H9 (cell line): Measurements from ENCODE around the gene NEURL4. TPM values are rescaled to one million over a fixed set of nuclear protein-coding genes. Genes with fewer than 3 reads are reported as not detected.
A peak's percentile ranks its signal among the peaks of the same experiment; 100 is the strongest.

Experiments used
- DNase-seq: peaks from one replicate; pipeline ENCODE4 v3.0.0-alpha.2; 2017
- H2AFZ ChIP-seq: one replicate; pipeline ENCODE4 v1.6.1; 2013; ENCODE audit warnings: mild to moderate bottlenecking, low read length, control low read depth, moderate library complexity
- H2AK5ac ChIP-seq: 2 replicates; pipeline ENCODE4 v1.6.1; 2013; ENCODE audit warnings: low read length, control low read depth, mixed read lengths; ENCODE audit not compliant: insufficient read length
- H2BK120ac ChIP-seq: one replicate; pipeline ENCODE4 v1.6.1; 2013; ENCODE audit warnings: low read depth, mild to moderate bottlenecking, low read length, control low read depth, inconsistent platforms; ENCODE audit not compliant: poor library complexity, severe bottlenecking
- H2BK12ac ChIP-seq: 2 replicates; pipeline ENCODE4 v1.6.1; 2013; ENCODE audit warnings: low read length, control low read depth, mixed read lengths, low read depth; ENCODE audit not compliant: insufficient read length
- H2BK15ac ChIP-seq: 2 replicates; pipeline ENCODE4 v1.6.1; 2013; ENCODE audit warnings: low read depth, low read length, control low read depth
- H2BK20ac ChIP-seq: one replicate; pipeline ENCODE4 v1.6.1; 2013; ENCODE audit warnings: low read depth, mild to moderate bottlenecking, low read length, control low read depth, inconsistent platforms; ENCODE audit not compliant: poor library complexity, severe bottlenecking
- H2BK5ac ChIP-seq: 2 replicates; pipeline ENCODE4 v1.6.1; 2013; ENCODE audit warnings: low read length, control low read depth, mixed read lengths; ENCODE audit not compliant: insufficient read length
- H3K14ac ChIP-seq: 2 replicates; pipeline ENCODE4 v1.6.1; 2013; ENCODE audit warnings: low read length, control low read depth; ENCODE audit not compliant: insufficient read depth
- H3K18ac ChIP-seq: 2 replicates; pipeline ENCODE4 v1.6.1; 2013; ENCODE audit warnings: low read depth, mild to moderate bottlenecking, mixed read lengths, low read length, control low read depth; ENCODE audit not compliant: insufficient read length
- H3K23ac ChIP-seq: 2 replicates; pipeline ENCODE4 v1.6.1; 2013; ENCODE audit warnings: low read length, control low read depth, mixed read lengths, low read depth; ENCODE audit not compliant: insufficient read length
- H3K23me2 ChIP-seq: 2 replicates; pipeline ENCODE4 v1.6.1; 2013; ENCODE audit warnings: low read depth, mild to moderate bottlenecking, mixed read lengths, low read length, control low read depth; ENCODE audit not compliant: insufficient read length, poor library complexity, severe bottlenecking
- H3K27ac ChIP-seq: 2 replicates; pipeline ENCODE4 v1.5.1; 2013; ENCODE audit warnings: low read length, control low read depth, mixed read lengths, low read depth; ENCODE audit not compliant: insufficient read length
- H3K27me3 ChIP-seq: 2 replicates; pipeline ENCODE4 v1.6.1; 2013; ENCODE audit warnings: low read length, control low read depth, inconsistent platforms; ENCODE audit not compliant: insufficient read depth
- H3K4ac ChIP-seq: 2 replicates; pipeline ENCODE4 v1.6.1; 2013; ENCODE audit warnings: low read depth, mild to moderate bottlenecking, control low read depth, inconsistent platforms, low read length, moderate library complexity
- H3K4me1 ChIP-seq: 2 replicates; pipeline ENCODE4 v1.6.1; 2013; ENCODE audit warnings: low read length, control low read depth, inconsistent platforms; ENCODE audit not compliant: insufficient read depth
- H3K4me2 ChIP-seq: 2 replicates; pipeline ENCODE4 v1.6.1; 2013; ENCODE audit warnings: low read length, control low read depth, mixed read lengths; ENCODE audit not compliant: insufficient read length, insufficient read depth
- H3K56ac ChIP-seq: 2 replicates; pipeline ENCODE4 v1.6.1; 2013; ENCODE audit warnings: low read depth, mild to moderate bottlenecking, mixed read lengths, low read length, control low read depth; ENCODE audit not compliant: insufficient read length
- H3K79me1 ChIP-seq: 2 replicates; pipeline ENCODE4 v1.6.1; 2013; ENCODE audit warnings: low read depth, mild to moderate bottlenecking, moderate library complexity, low read length, control low read depth, inconsistent platforms; ENCODE audit not compliant: insufficient read depth, poor library complexity, severe bottlenecking
- H3K79me2 ChIP-seq: 2 replicates; pipeline ENCODE4 v1.6.1; 2013; ENCODE audit warnings: low read length, control low read depth, inconsistent platforms; ENCODE audit not compliant: insufficient read depth
- H3K9ac ChIP-seq: 2 replicates; pipeline ENCODE4 v1.6.1; 2013; ENCODE audit warnings: low read length, control low read depth, mixed read lengths; ENCODE audit not compliant: insufficient read length; ENCODE audit errors: extremely low read depth
- H3K9me3 ChIP-seq: one replicate; pipeline ENCODE4 v1.6.1; 2013; ENCODE audit warnings: low read depth, low read length, inconsistent platforms; ENCODE audit not compliant: control insufficient read depth
- H3T11ph ChIP-seq: one replicate; pipeline ENCODE4 v1.6.1; 2013; ENCODE audit warnings: mild to moderate bottlenecking, low read length, control low read depth, inconsistent platforms
- H4K20me1 ChIP-seq: one replicate; pipeline ENCODE4 v1.6.1; 2013; ENCODE audit not compliant: control insufficient read depth, insufficient read length, insufficient read depth
- H4K5ac ChIP-seq: 2 replicates; pipeline ENCODE4 v1.6.1; 2013; ENCODE audit warnings: low read depth, mild to moderate bottlenecking, mixed read lengths, low read length, control low read depth; ENCODE audit not compliant: insufficient read length
- H4K8ac ChIP-seq: replicated peaks from 2 replicates; pipeline ENCODE4 v1.6.1; 2013; ENCODE audit warnings: low read length, control low read depth, mixed read lengths, low read depth; ENCODE audit not compliant: insufficient read length
- H4K91ac ChIP-seq: 2 replicates; pipeline ENCODE4 v1.6.1; 2013; ENCODE audit warnings: low read depth, mild to moderate bottlenecking, moderate library complexity, mixed read lengths, low read length, control low read depth; ENCODE audit not compliant: insufficient read length
- H3K27ac Mint-ChIP-seq, 3 experiments: 2 replicates in 2 of 3; 3 replicates in 1 of 3; pipeline ENCODE4 v1.8.0; 2020 to 2021; ENCODE audit warnings: mixed read lengths in 3 of 3, mild to moderate bottlenecking in 1 of 3, moderate library complexity in 1 of 3
- H3K27me3 Mint-ChIP-seq: 2 replicates; pipeline ENCODE4 v1.8.0; 2021; ENCODE audit warnings: low read depth, mild to moderate bottlenecking, moderate library complexity, mixed read lengths
- H3K36me3 Mint-ChIP-seq, 3 experiments: 2 replicates in 2 of 3; 3 replicates in 1 of 3; pipeline ENCODE4 v1.8.0; 2020 to 2021; ENCODE audit warnings: low read depth in 3 of 3, mixed read lengths in 3 of 3; ENCODE audit not compliant: insufficient read depth in 1 of 3
- H3K4me1 Mint-ChIP-seq, 2 experiments: 2 replicates each; pipeline ENCODE4 v1.8.0; 2020; ENCODE audit warnings: mixed read lengths in 2 of 2
- H3K4me3 Mint-ChIP-seq, 2 experiments: 2 replicates in 1 of 2; 3 replicates in 1 of 2; pipeline ENCODE4 v1.8.0; 2020 to 2021; ENCODE audit warnings: mild to moderate bottlenecking in 2 of 2, mixed read lengths in 2 of 2, moderate library complexity in 1 of 2
- H3K9me3 Mint-ChIP-seq, 2 experiments: 2 replicates in 1 of 2; 3 replicates in 1 of 2; pipeline ENCODE4 v1.8.0; 2020; ENCODE audit warnings: mild to moderate bottlenecking in 2 of 2, mixed read lengths in 2 of 2, moderate library complexity in 1 of 2
- CTCF ChIP-seq: fragments of 200-600 bp; sonication (generic); conservative IDR thresholded peaks from 3 replicates; pipeline ENCODE4 v1.8.0; 2021; ENCODE audit warnings: antibody characterized with exemption, mild to moderate bottlenecking
- WGBS: extraction: QIAGEN DNeasy Blood & Tissue Kit; methylation state at CpG from one replicate; pipeline ENCODE4 v1.1.7; 2013; ENCODE audit warnings: missing lambda C conversion rate, low lambda C conversion rate, mixed read lengths; ENCODE audit not compliant: insufficient read length; ENCODE audit errors: extremely low coverage; 5-methylcytosine and 5-hydroxymethylcytosine counted together
- total RNA-seq: library from RNA; stranded (reverse); gene quantifications from 2 replicates; pipeline ENCODE4 v1.2.1, GENCODE V29; 2021

NEURL4 gene
- total RNA-seq, 1 experiment from 2014 or later: 54.8 TPM

- WGBS: no CpG with 5 or more reads among the region's 19 CpGs
- H2BK12ac ChIP-seq: no peak overlapping the region
- H2BK20ac ChIP-seq: no peak overlapping the region
- no peak overlapping the region for H3K4me2 ChIP-seq
- no peak overlapping the region for H3T11ph ChIP-seq
- peaks cover 3 to 22% (median 11%) of the 10 kb centered on the region in 3 experiments; a peak in 5 of 7 replicates for H3K36me3 Mint-ChIP-seq
- no peak overlapping the region for H2BK15ac ChIP-seq
- no peak overlapping the region for H3K56ac ChIP-seq
- H4K5ac ChIP-seq: no peak overlapping the region
- no peaks in the 10 kb centered on the region for H3K9me3 ChIP-seq
- H3K9me3 Mint-ChIP-seq: no peaks in the 10 kb centered on the region; a peak in 1 of 5 replicates
- H3K27ac Mint-ChIP-seq: no peak overlapping the region
- H3K18ac ChIP-seq: no peak overlapping the region
- H3K27me3 Mint-ChIP-seq: peaks cover 33% of the 10 kb centered on the region
- H4K8ac ChIP-seq: no peak overlapping the region
- H3K4me3 Mint-ChIP-seq: peak overlapping the region in 1 of 2 experiments; percentile 50; a peak in 1 of 5 replicates
- H3K79me2 ChIP-seq: no peaks in the 10 kb centered on the region
- H3K4me1 Mint-ChIP-seq: peaks cover 11 to 20% of the 10 kb centered on the region in 2 experiments
- H4K91ac ChIP-seq: no peak overlapping the region
- H3K23ac ChIP-seq: no peak overlapping the region
- no peak overlapping the region for H3K27ac ChIP-seq
- no peak overlapping the region for H3K4ac ChIP-seq
- H3K4me1 ChIP-seq: peaks cover 2% of the 10 kb centered on the region; the same call in 1 of the 2 replicates
- no peak for TF ChIP-seq CTCF
- H3K23me2 ChIP-seq: peaks cover 4% of the 10 kb centered on the region
- DNase-seq: no peak
- H3K79me1 ChIP-seq: no peaks in the 10 kb centered on the region
- no peak overlapping the region for H2AK5ac ChIP-seq
- no peak overlapping the region for H3K9ac ChIP-seq
- H3K14ac ChIP-seq: no peak overlapping the region
- no peak overlapping the region for H2BK5ac ChIP-seq
- H2BK120ac ChIP-seq: no peak overlapping the region
- no peak overlapping the region for H2AFZ ChIP-seq
- H3K27me3 ChIP-seq: peaks cover 2% of the 10 kb centered on the region
- H4K20me1 ChIP-seq: no peaks in the 10 kb centered on the region
Observed at GRCh38 chr17:7290166-7290565, 39.0 kb downstream of the NEURL4 start.
